Activated effector memory CD4-positive, alpha-beta T cell treated with Interleukin-2 at 50 U/mL for 16 hours (primary cell): ENCODE data around the gene GNG12.
"Not testable (repeated sequence)": the region's sequence is repeated elsewhere in the genome, so short reads cannot be mapped to it uniquely, and the experiment has no call there.

Experiments used
- DNase-seq: peaks from one replicate; pipeline ENCODE4 v3.0.0-alpha.2; 2020

Gene GNG12

DNA sequence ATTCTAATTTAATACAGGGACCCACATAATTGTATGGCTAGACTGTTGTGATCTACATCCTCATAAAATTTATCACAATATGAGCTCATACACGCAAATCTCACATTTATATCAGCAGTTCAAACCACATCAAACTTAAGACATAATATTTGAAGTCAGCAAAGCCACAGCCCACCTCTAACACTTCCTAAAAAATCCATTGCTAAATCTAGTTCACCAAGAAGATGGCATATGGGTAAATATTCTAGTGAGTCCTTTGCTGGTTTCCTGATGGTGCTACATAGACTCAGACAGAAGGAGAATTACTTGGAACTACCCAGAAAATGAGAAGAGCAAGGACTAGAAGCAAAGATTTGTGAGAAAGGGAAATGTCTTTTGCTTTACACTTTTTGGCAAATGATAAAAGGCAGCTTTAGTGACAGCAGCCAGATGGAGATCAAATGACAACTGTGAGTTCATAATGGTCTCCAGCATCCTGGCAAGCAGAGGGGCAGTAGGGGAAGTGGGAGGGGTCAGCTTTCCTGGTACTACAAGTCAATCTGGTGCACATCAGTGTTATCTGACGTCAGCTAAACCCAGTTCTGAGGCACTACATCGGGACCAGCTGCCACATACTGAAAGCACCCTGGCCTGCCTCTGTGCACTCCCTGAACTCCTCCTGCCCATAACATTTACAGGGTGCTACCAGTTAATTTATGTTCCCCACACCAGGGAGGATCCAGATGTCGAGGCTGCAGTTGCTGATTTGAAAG is 158.8 kb downstream of the GNG12 start:
- peak; percentile 12 for DNase-seq

DNA sequence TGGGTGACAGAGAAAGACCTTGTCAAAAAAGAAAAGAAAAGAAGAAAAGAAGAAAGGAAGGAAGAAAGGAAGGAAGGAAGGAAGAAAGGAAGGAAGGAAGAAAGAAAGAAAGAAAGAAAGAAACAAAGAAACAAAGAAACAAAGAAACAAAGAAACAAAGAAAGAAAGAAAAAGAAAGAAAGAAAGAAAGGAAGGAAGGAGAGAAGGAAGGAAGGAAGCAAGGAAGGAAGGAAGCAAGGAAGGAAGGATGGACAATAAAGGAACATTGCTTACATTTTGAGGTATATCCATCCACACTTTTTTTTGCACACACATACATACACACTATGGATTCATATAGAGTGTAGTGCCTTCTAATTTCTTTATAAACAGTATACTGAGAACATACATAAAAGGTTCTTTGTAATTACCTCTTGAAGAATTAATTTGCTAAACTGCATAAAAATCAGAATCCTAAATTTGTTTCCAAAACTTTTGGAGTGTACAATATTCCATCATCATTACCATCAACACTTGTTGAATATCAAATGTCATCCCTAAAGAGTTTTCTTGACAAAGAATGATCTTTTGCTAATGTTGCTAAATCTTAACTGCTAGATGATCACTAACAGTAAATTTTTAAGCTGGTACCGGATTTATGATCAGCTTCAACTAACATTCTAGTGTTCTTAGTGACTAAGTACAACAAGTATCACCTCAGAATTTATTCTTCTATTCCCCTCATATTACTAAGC is 159.6 kb downstream of the GNG12 start:
- no peak for DNase-seq

DNA sequence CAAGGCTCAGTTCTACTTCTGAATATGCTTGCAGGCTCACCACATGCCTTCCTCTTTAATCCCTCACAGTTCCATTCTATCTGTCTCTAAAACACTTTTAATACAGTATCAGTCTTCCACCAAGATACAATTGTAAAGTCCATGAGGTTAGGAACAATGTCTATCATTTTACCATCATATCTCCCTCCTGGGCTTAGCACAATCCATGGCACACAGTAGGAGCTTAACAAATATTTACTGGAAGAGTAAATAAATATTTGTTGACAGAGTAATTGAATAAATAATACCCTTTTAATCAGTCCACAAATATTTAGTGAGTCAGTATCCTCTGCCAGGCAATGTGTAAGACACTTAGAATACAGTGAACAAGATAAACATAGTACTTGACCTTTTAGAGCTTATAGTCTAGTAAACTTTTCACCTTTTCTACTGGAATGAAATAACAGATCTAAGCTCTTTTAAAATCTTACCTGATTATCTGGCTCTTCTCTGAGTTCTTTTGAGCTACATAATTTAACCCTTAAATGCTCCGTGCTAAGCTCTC is 160.9 kb downstream of the GNG12 start:
- no peak for DNase-seq

DNA sequence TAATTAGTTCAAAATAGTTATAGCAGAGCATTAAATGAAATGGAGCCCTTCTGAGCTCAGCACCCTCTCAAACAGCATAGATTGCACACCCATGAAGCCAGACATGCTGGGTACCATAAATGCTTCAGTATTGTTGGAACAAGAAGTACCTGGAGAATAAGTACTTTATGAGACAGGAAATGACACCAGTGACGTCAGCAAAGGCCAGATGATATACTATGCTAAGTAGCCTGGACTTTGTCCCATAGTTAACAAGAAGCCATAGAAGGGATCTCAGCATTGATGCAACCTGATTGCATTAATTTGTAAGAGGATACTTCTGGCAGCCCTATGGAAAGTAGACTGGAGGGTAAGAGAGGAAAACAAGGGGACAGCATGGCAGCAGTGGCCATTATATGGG is 164.6 kb downstream of the GNG12 start:
- DNase-seq: no peak

DNA sequence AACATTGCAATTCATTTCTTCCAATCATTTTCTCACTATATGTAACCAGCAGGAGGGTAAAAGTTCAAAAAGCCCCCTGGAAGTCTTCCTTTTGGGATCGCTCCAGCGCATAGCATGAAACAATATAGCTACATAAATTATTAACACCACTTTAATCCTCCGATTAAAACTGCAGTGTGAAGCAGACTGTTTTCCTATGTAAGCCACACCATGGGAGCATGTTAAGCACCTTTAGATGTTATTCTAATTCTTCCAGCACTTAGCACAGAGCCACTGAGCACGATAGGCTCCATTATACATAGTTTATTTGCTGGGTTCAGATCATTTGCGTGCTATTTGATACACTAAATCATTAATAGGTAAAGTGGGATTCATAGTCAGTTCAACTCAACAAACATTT is 166.6 kb downstream of the GNG12 start:
- no peak for DNase-seq

DNA sequence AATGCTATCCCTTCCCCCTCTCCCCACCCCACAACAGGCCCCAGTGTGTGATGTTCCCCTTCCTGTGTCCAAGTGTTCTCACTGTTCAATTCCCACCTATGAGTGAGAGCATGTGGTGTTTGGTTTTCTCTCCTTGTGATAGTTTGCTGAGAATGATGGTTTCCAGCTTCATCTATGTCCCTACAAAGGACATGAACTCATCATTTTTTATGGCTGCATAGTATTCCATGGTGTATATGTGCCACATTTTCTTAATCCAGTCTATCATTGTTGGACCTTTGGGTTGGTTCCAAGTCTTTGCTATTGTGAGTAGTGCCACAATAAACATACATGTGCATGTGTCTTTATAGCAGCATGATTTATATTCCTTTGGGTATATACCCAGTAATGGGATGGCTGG is 168.0 kb downstream of the GNG12 start:
- not testable (repeated sequence) for DNase-seq

GRCh38 chr1:67664048-67664447 is 169.2 kb downstream of the GNG12 start:
- DNase-seq: no peak

DNA sequence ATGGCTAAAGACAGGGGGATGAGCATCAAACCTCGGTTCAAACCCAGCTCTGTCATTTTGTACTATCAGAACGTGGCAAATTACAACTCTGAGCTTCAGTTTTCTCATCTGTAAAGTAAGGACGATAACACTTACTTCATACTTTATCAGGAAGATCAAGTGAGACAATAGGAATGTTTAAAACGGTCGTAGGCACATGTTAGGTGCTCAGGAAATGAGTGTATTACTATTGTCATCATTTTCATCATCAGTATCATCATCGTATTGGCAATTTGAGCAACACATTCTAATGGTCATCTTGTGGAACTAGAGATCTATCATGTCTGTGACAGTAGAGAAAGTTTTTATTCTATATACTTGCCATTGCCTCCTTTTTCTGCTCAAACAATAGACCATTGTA is 170.4 kb downstream of the GNG12 start:
- DNase-seq: no peak

GRCh38 chr1:67659229-67659628 is 174.0 kb downstream of the GNG12 start:
- no peak for DNase-seq

GRCh38 chr1:67657152-67657551 is 176.1 kb downstream of the GNG12 start:
- not testable (repeated sequence) for DNase-seq

DNA sequence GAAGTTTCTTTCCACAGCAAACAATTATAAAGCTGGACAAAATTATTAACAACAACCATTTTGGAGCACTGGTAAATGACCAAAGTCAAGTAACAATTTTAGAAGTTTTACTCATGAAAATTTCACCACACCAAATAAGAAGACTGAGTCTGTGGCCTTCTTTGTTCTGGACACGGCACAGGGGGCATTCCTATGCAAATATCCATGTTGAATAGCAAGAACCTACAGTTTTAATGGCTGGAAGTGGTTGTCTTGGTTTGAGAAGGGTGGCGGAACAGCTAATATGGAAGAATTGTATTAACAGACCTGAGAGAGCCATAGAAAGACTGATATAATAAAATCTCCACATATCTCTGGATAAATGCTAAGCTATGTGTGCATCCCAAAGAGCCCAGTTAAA is 177.7 kb downstream of the GNG12 start:
- no peak for DNase-seq

GRCh38 chr1:67653304-67653703 is 180.0 kb downstream of the GNG12 start:
- no peak for DNase-seq

- DNase-seq: no peak
Measured at GRCh38 chr1:67652800-67653199, 180.5 kb downstream of the GNG12 start.
